Neural progenitor cell (in vitro differentiated cells): ENCODE measurements around the gene CBLB.

Experiments
- EZH2 ChIP-seq: fragments of 200-600 bp; sonication (generic); IDR thresholded peaks from 2 replicates; pipeline ENCODE4 v1.6.1; 2017; ENCODE audit warnings: antibody characterized with exemption, mild to moderate bottlenecking, moderate library complexity
- TF ChIP-seq, protein P1 (sequence below): fragments of 200-600 bp; sonication (generic); IDR thresholded peaks from 2 replicates; pipeline ENCODE4 v1.5.1; 2017; ENCODE audit warnings: antibody characterized with exemption, mild to moderate bottlenecking

DNA sequence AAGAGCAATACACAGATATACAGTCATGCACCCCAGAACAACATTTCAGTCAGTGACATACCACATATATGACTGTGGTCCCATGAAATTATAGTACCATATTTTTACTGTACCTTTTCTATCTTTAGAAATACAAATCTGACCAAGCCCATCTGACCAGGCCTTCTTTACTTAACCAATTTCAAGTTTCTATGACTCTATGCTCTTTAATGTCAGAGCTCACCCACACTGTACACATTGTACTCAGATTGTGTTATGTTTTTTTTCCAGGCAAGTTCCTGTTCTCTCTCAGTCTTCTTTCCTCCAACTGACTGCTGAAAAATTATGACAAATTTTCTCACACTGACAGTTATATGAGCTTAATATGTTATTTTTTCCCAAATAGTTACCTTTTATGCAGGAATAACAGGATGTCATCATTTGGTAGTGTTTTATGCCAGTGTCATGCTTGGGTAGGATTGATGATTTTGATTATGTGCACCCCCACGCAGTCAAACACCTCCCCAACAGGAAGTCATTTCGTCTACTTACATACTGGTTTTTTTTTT is 8.0 kb upstream of the CBLB start:
- TF ChIP-seq, protein P1, sequence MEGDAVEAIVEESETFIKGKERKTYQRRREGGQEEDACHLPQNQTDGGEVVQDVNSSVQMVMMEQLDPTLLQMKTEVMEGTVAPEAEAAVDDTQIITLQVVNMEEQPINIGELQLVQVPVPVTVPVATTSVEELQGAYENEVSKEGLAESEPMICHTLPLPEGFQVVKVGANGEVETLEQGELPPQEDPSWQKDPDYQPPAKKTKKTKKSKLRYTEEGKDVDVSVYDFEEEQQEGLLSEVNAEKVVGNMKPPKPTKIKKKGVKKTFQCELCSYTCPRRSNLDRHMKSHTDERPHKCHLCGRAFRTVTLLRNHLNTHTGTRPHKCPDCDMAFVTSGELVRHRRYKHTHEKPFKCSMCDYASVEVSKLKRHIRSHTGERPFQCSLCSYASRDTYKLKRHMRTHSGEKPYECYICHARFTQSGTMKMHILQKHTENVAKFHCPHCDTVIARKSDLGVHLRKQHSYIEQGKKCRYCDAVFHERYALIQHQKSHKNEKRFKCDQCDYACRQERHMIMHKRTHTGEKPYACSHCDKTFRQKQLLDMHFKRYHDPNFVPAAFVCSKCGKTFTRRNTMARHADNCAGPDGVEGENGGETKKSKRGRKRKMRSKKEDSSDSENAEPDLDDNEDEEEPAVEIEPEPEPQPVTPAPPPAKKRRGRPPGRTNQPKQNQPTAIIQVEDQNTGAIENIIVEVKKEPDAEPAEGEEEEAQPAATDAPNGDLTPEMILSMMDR = no peak
- no peak for TF ChIP-seq EZH2
